ENCODE data around the gene BUD31.

Gene BUD31

GRCh38 chr7:99408379-99409191 lies at the start of gene BUD31, which contains the start of gene PDAP1:
BUD31 (plus strand) TSS chr7:99408969; CDS start chr7:99411093, 2,124 bp downstream.
PDAP1 (minus strand) TSS chr7:99408597; CDS start chr7:99408548, 49 bp downstream.
- Histone ChIP-seq H3K36me3 (ENCODE audit: low read depth) (peaks cover 65% of the 10 kb centered on the region), H3K9me3 (ENCODE audit: severe bottlenecking) (no peaks in the 10 kb centered on the region), H3K4me3 (ENCODE audit: severe bottlenecking) (peak within 1 kb of the TSS; percentile 99), H3K27ac (ENCODE audit: poor library complexity, severe bottlenecking) (peak within 1 kb of the TSS; percentile 81), H3K27me3 (ENCODE audit: insufficient read depth, poor library complexity, severe bottlenecking) (no peaks in the 10 kb centered on the region), H3K4me1 (ENCODE audit: insufficient read depth, poor library complexity, severe bottlenecking) (peaks cover 6% of the 10 kb centered on the region)
- DNase-seq (ENCODE audit: low spot score) (peak; percentile 90), ATAC-seq (ENCODE audit: low read depth) (peak; percentile 78)
- no peak for TF ChIP-seq CTCF (IDR thresholded peaks at IDR 0.05; ENCODE audit: poor library complexity, severe bottlenecking)

GRCh38 chr7:99359465-99360154 lies 49.2 kb upstream of the BUD31 start:
- DNase-seq (ENCODE audit: low spot score) (no peak), ATAC-seq (ENCODE audit: low read depth) (no peak)
- no peak overlapping the region for H3K4me3 ChIP-seq (ENCODE audit: severe bottlenecking)
- no peaks in the 10 kb centered on the region for H3K27me3 ChIP-seq (ENCODE audit: insufficient read depth, poor library complexity, severe bottlenecking)
- no peak for TF ChIP-seq CTCF (IDR thresholded peaks at IDR 0.05; ENCODE audit: poor library complexity, severe bottlenecking)
- H3K36me3 ChIP-seq (ENCODE audit: low read depth), result peaks cover 93% of the 10 kb centered on the region
- no peaks in the 10 kb centered on the region for H3K9me3 ChIP-seq (ENCODE audit: severe bottlenecking)
- no peak overlapping the region for H3K27ac ChIP-seq (ENCODE audit: poor library complexity, severe bottlenecking)
- no peaks in the 10 kb centered on the region for H3K4me1 ChIP-seq (ENCODE audit: insufficient read depth, poor library complexity, severe bottlenecking)

GRCh38 chr7:99362801-99363200 lies 46.0 kb upstream of the BUD31 start:
- H3K9me3 ChIP-seq (ENCODE audit: severe bottlenecking), result no peaks in the 10 kb centered on the region
- no peaks in the 10 kb centered on the region for H3K4me1 ChIP-seq (ENCODE audit: insufficient read depth, poor library complexity, severe bottlenecking)
- no peak for DNase-seq (ENCODE audit: low spot score)
- no peak overlapping the region for H3K4me3 ChIP-seq (ENCODE audit: severe bottlenecking)
- no peak for TF ChIP-seq CTCF (IDR thresholded peaks at IDR 0.05; ENCODE audit: poor library complexity, severe bottlenecking)
- no peak for ATAC-seq (ENCODE audit: low read depth)
- peaks cover 94% of the 10 kb centered on the region for H3K36me3 ChIP-seq (ENCODE audit: low read depth)
- no peaks in the 10 kb centered on the region for H3K27me3 ChIP-seq (ENCODE audit: insufficient read depth, poor library complexity, severe bottlenecking)
- H3K27ac ChIP-seq (ENCODE audit: poor library complexity, severe bottlenecking), result no peak overlapping the region

DNA sequence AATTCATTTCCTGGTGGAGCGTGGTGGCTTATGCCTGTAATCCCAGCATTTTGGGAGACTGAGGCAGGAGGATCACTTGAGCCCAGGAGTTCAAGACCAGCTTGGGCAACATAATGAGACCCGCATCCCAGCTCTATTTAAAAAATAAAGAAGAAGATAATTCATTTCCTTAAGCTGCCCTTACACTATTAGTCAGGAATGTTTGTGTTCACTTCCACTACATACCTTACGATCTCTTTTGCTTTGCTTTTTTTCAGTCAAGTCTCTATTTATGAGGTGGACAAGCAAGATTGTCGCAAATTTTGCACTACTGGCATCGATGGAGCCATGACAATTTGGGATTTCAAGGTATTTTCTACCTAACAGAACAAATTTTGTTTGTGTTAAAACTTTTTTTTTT lies 45.5 kb upstream of the BUD31 start:
- H3K27me3 ChIP-seq (ENCODE audit: insufficient read depth, poor library complexity, severe bottlenecking), result no peaks in the 10 kb centered on the region
- H3K4me1 ChIP-seq (ENCODE audit: insufficient read depth, poor library complexity, severe bottlenecking), result no peaks in the 10 kb centered on the region
- H3K36me3 ChIP-seq (ENCODE audit: low read depth), result peaks cover 89% of the 10 kb centered on the region
- H3K4me3 ChIP-seq (ENCODE audit: severe bottlenecking), result no peak overlapping the region
- H3K27ac ChIP-seq (ENCODE audit: poor library complexity, severe bottlenecking), result no peak overlapping the region
- ATAC-seq (ENCODE audit: low read depth) (no peak), DNase-seq (ENCODE audit: low spot score) (no peak)
- no peaks in the 10 kb centered on the region for H3K9me3 ChIP-seq (ENCODE audit: severe bottlenecking)
- no peak for TF ChIP-seq CTCF (IDR thresholded peaks at IDR 0.05; ENCODE audit: poor library complexity, severe bottlenecking)
